Thyroid gland (tissue), 4 donors: ENCODE measurements around the gene GRB2. TPM values are rescaled to one million over a fixed set of nuclear protein-coding genes. Genes with fewer than 3 reads are reported as not detected.

ENCODE experiments used
- DNase-seq, 2 donors: peaks; one replicate each; pipeline ENCODE4 v3.0.0-alpha.2; 2019
- H3K27ac ChIP-seq, 3 donors: fragments of 200-600 bp; sonication (generic); 1 replicate in 2 of 3; 2 replicates in 1 of 3; pipeline ENCODE4 v1.5.1; 2016 to 2019; ENCODE audit warnings: mild to moderate bottlenecking in 1 of 3, moderate library complexity in 1 of 3
- H3K27me3 ChIP-seq: fragments of 200-600 bp; sonication (generic); one replicate; pipeline ENCODE4 v1.5.1; 2019
- H3K36me3 ChIP-seq, 2 donors: fragments of 200-600 bp; sonication (generic); one replicate each; pipeline ENCODE4 v1.5.1; 2016 to 2019
- H3K4me1 ChIP-seq, 2 donors: fragments of 200-600 bp; sonication (generic); one replicate each; pipeline ENCODE4 v1.5.1; 2017 to 2019
- H3K4me3 ChIP-seq, 3 donors: fragments of 200-600 bp; sonication (generic); replicated peaks in 1 of 3; 1 replicate in 2 of 3; 2 replicates in 1 of 3; pipeline ENCODE4 v1.5.1; 2016; ENCODE audit warnings: mild to moderate bottlenecking in 1 of 3
- H3K9me3 ChIP-seq: fragments of 200-600 bp; sonication (generic); one replicate; pipeline ENCODE4 v1.5.1; 2017
- POLR2A ChIP-seq, 2 donors: fragments of 450-650 bp; IDR thresholded peaks; one replicate each; pipeline ENCODE4 v1.6.1; 2017; ENCODE audit warnings: antibody characterized with exemption in 2 of 2, mild to moderate bottlenecking in 2 of 2, moderate library complexity in 1 of 2
- WGBS, 2 donors: methylation state at CpG; one replicate each; pipeline ENCODE4 v1.1.5; 2017; 5-methylcytosine and 5-hydroxymethylcytosine counted together
- intact Hi-C: fragments of 100-400 bp; cut with DNase I; formaldehyde crosslinking; loops from one replicate; pipeline ENCODE4 v1.15.1; 2023
- microRNA-seq: library from miRNA; unstranded; fragments of <30 nt; microRNA quantifications from one replicate; pipeline ENCODE4, GENCODE V29; 2016
- small RNA-seq: library from RNA; depleted of rRNA; stranded (forward); fragments of <200 nt; gene quantifications from one replicate; pipeline ENCODE3, GENCODE V24; 2016
- total RNA-seq, 4 donors: library from RNA; depleted of rRNA; stranded (reverse); fragments of >200 nt; gene quantifications; one replicate each; pipeline ENCODE4 v1.2.3, GENCODE V29; 2016
- TF ChIP-seq, protein P1 (sequence below), 6 experiments: fragments of 200-600 bp in 3 of 6; fragments of 450-650 bp in 3 of 6; sonication (generic) in 3 of 6; IDR thresholded peaks; one replicate each; pipeline ENCODE4 v1.5.1; 2016 to 2019; ENCODE audit warnings: antibody characterized with exemption in 6 of 6, mild to moderate bottlenecking in 2 of 6, inconsistent platforms in 1 of 6, moderate library complexity in 1 of 6

The GRB2 gene
- total RNA-seq, 4 donors from 2014 or later = 65.8 to 101 (median 97.3) TPM

DNA sequence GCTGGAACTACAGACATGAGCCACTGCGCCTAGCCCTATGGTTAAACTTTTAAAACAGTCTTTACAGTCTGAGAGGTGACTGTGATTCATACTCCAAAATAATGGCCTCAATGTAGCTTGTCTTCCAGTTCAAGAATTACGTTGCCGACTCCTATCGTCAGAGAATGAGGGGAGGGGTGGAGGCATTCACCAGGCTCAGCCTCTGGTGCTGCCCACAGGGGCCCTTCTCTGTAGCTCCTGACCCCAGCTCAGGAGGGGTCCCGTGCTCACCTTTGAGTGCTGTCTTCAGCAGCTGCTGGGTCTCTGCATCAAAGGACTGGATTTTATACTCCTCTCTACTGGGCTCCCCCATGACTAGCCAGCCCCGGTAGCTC lies 135.6 kb downstream of the GRB2 start:
- DNase-seq = no peak
- peaks cover 12 to 20% of the 10 kb centered on the region in 2 donors for H3K36me3 ChIP-seq
- no peaks in the 10 kb centered on the region for H3K27me3 ChIP-seq
- peaks cover 10 to 15% of the 10 kb centered on the region in 2 donors for H3K4me1 ChIP-seq
- WGBS, 2 donors = 34 to 35% methylated on average over 4 to 5 of the region's 6 CpGs
- TF ChIP-seq POLR2A (IDR thresholded peaks at IDR 0.05) = no peak
- TF ChIP-seq, protein P1, sequence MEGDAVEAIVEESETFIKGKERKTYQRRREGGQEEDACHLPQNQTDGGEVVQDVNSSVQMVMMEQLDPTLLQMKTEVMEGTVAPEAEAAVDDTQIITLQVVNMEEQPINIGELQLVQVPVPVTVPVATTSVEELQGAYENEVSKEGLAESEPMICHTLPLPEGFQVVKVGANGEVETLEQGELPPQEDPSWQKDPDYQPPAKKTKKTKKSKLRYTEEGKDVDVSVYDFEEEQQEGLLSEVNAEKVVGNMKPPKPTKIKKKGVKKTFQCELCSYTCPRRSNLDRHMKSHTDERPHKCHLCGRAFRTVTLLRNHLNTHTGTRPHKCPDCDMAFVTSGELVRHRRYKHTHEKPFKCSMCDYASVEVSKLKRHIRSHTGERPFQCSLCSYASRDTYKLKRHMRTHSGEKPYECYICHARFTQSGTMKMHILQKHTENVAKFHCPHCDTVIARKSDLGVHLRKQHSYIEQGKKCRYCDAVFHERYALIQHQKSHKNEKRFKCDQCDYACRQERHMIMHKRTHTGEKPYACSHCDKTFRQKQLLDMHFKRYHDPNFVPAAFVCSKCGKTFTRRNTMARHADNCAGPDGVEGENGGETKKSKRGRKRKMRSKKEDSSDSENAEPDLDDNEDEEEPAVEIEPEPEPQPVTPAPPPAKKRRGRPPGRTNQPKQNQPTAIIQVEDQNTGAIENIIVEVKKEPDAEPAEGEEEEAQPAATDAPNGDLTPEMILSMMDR (IDR thresholded peaks at IDR 0.05) = no peak
- peak overlapping the region; percentile 9 to 90 (median 78) for H3K27ac ChIP-seq
- peak overlapping the region in 2 of 3 donors; percentile 5 to 90 for H3K4me3 ChIP-seq
- no peaks in the 10 kb centered on the region for H3K9me3 ChIP-seq
- intact Hi-C loops = no loop called here

Small RNA genes lying within 50 kb of the gene (microRNA-seq; reads per million reads assigned to microRNA genes)
- not detected for gene MIR3678

Small RNA genes lying within 50 kb of the gene (small RNA-seq; reads per million reads assigned to genes)
- gene MIR3678 (not detected), gene RF00019 (not detected), gene RNU6-938P (not detected)

Other genes with a start within 250 kb of the GRB2 start
- 100 to 1,000 TPM in 1 of 4 donors, 10 to 100 TPM in 3; 61.9 to 100 (median 82.1) TPM for gene SUMO2, start 222.7 kb downstream of the GRB2 start, total RNA-seq
- gene NUP85, start 200.0 kb downstream of the GRB2 start, total RNA-seq = 10 to 100 TPM; 24.7 to 31.7 (median 27.1) TPM
- gene GGA3, start 144.1 kb downstream of the GRB2 start, total RNA-seq = 10 to 100 TPM; 22.5 to 38.4 (median 24.1) TPM
- 10 to 100 TPM; 29.9 to 59.4 (median 41.0) TPM for gene MRPS7, start 143.8 kb downstream of the GRB2 start, total RNA-seq
- gene MIF4GD, start 134.4 kb downstream of the GRB2 start, total RNA-seq = 10 to 100 TPM; 17.7 to 31.1 (median 23.0) TPM
- gene SLC25A19, start 116.2 kb downstream of the GRB2 start, total RNA-seq = 10 to 100 TPM in 3 of 4 donors, 1 to 10 TPM in 1; 2.1 to 14.3 (median 12.7) TPM
- gene TMEM94, start 51.0 kb upstream of the GRB2 start, total RNA-seq = 100 to 1,000 TPM in 1 of 4 donors, 10 to 100 TPM in 3; 52.1 to 116 (median 92.7) TPM
- gene CASKIN2, start 109.9 kb upstream of the GRB2 start, total RNA-seq = 10 to 100 TPM; 15.0 to 87.2 (median 21.7) TPM
- gene TSEN54, start 110.8 kb upstream of the GRB2 start, total RNA-seq = 10 to 100 TPM; 11.6 to 46.6 (median 25.8) TPM
- 10 to 100 TPM; 35.6 to 73.5 (median 53.8) TPM for gene LLGL2, start 120.0 kb upstream of the GRB2 start, total RNA-seq
- 100 to 1,000 TPM in 2 of 4 donors, 10 to 100 TPM in 2; 64.9 to 209 (median 120) TPM for gene MYO15B, start 182.1 kb upstream of the GRB2 start, total RNA-seq
- gene SMIM5, start 227.8 kb upstream of the GRB2 start, total RNA-seq = 10 to 100 TPM in 2 of 4 donors, 1 to 10 TPM in 2; 2.3 to 13.6 (median 7.9) TPM